ENCODE results near the gene CLDN19. TPM values are rescaled to one million over a fixed set of nuclear protein-coding genes. Genes with fewer than 3 reads are reported as not detected.

CLDN19 gene
- total RNA-seq, 2 donors from 2014 or later, result 0.14 to 0.49 TPM

GRCh38 chr1:42767510-42768000, 27.5 kb upstream of the CLDN19 start:
- Histone ChIP-seq H3K27ac (peak overlapping the region; percentile 82 to 87), H3K4me3 (peak overlapping the region; percentile 93), H3K27me3 (replicated peaks; ENCODE audit: insufficient read depth) (no peaks in the 10 kb centered on the region), H3K36me3 (no peaks in the 10 kb centered on the region), H3K4me1 (ENCODE audit: control insufficient read depth in 1 of 2, low read depth in 2 of 2) (peaks cover 12 to 42% of the 10 kb centered on the region in 2 donors), H3K9me3 (no peaks in the 10 kb centered on the region)
- DNase-seq (ENCODE audit: low spot score) (no peak), ATAC-seq (ENCODE audit: insufficient number of reproducible peaks, low FRiP score, low read depth) (no peak)
- no peak for TF ChIP-seq CTCF (IDR thresholded peaks at IDR 0.05)

- Histone ChIP-seq H3K4me3 (peak within 1 kb of the TSS; percentile 93), H3K27me3 (replicated peaks; ENCODE audit: insufficient read depth) (no peaks in the 10 kb centered on the region), H3K27ac (peak within 1 kb of the TSS; percentile 82 to 87), H3K4me1 (ENCODE audit: control insufficient read depth in 1 of 2, low read depth in 2 of 2) (peaks cover 12 to 42% of the 10 kb centered on the region in 2 donors), H3K9me3 (no peaks in the 10 kb centered on the region), H3K36me3 (no peaks in the 10 kb centered on the region)
- ATAC-seq (ENCODE audit: insufficient number of reproducible peaks, low FRiP score, low read depth) (peak; percentile 96), DNase-seq (ENCODE audit: low spot score) (peak; percentile 97)
- TF ChIP-seq CTCF (IDR thresholded peaks at IDR 0.05), result no peak
Measured at GRCh38 chr1:42766741-42767509, 26.9 kb upstream of the CLDN19 start, which contains the start of the genes C1orf50 and P3H1. C1orf50 (plus strand) TSS chr1:42767249; CDS start chr1:42767312, 63 bp downstream. P3H1 (minus strand) TSS chr1:42767028; CDS start chr1:42766971, 57 bp downstream.

- TF ChIP-seq CTCF (IDR thresholded peaks at IDR 0.05), result peak; percentile 52
- ATAC-seq (ENCODE audit: insufficient number of reproducible peaks, low FRiP score, low read depth), result no peak
- DNase-seq (ENCODE audit: low spot score), result no peak
- Histone ChIP-seq H3K4me1 (ENCODE audit: control insufficient read depth in 1 of 2, low read depth in 2 of 2) (peaks cover 12 to 42% of the 10 kb centered on the region in 2 donors), H3K27me3 (replicated peaks; ENCODE audit: insufficient read depth) (no peaks in the 10 kb centered on the region), H3K4me3 (peak overlapping the region; percentile 93), H3K27ac (peak overlapping the region; percentile 81 to 87), H3K9me3 (no peaks in the 10 kb centered on the region), H3K36me3 (no peaks in the 10 kb centered on the region)
Measured at GRCh38 chr1:42765832-42766740, 26.1 kb upstream of the CLDN19 start.

GRCh38 chr1:42765269-42765668, 25.2 kb upstream of the CLDN19 start:
- peaks cover 12 to 36% of the 10 kb centered on the region in 2 donors for H3K4me1 ChIP-seq (ENCODE audit: control insufficient read depth in 1 of 2, low read depth in 2 of 2)
- TF ChIP-seq CTCF (IDR thresholded peaks at IDR 0.05), result no peak
- no peaks in the 10 kb centered on the region for H3K36me3 ChIP-seq
- H3K4me3 ChIP-seq, result peak overlapping the region; percentile 93
- DNase-seq (ENCODE audit: low spot score), result no peak
- no peaks in the 10 kb centered on the region for H3K9me3 ChIP-seq
- H3K27ac ChIP-seq, result peak overlapping the region in 1 of 2 donors; percentile 87
- H3K27me3 ChIP-seq (replicated peaks; ENCODE audit: insufficient read depth), result no peaks in the 10 kb centered on the region
- ATAC-seq (ENCODE audit: insufficient number of reproducible peaks, low FRiP score, low read depth), result no peak

- no peak overlapping the region for H3K4me3 ChIP-seq
- H3K4me1 ChIP-seq (ENCODE audit: control insufficient read depth in 1 of 2, low read depth in 2 of 2), result peaks cover 4 to 22% of the 10 kb centered on the region in 2 donors
- H3K27ac ChIP-seq, result no peak overlapping the region
- DNase-seq (ENCODE audit: low spot score) (no peak), ATAC-seq (ENCODE audit: insufficient number of reproducible peaks, low FRiP score, low read depth) (no peak)
- peaks cover 16% of the 10 kb centered on the region for H3K36me3 ChIP-seq
- no peak for TF ChIP-seq CTCF (IDR thresholded peaks at IDR 0.05)
- H3K27me3 ChIP-seq (replicated peaks; ENCODE audit: insufficient read depth), result no peaks in the 10 kb centered on the region
- no peaks in the 10 kb centered on the region for H3K9me3 ChIP-seq
Measured at GRCh38 chr1:42762269-42762668, 22.2 kb upstream of the CLDN19 start.

Measured in thoracic aorta (tissue), 2 donors.